GM12891 (cell line): ENCODE results near the gene PLCXD3.

ENCODE experiments used
- POLR2A ChIP-seq: IDR thresholded peaks from 2 replicates; pipeline ENCODE4 v1.6.1; 2011; ENCODE audit warnings: low read depth, low read length, control low read depth
- POLR2AphosphoS5 ChIP-seq: IDR thresholded peaks from 2 replicates; pipeline ENCODE4 v1.6.1; 2011; ENCODE audit warnings: low read depth, low read length, control low read depth
- POU2F2 ChIP-seq: IDR thresholded peaks from 2 replicates; pipeline ENCODE4 v1.6.1; 2011; ENCODE audit warnings: low read depth, mild to moderate bottlenecking, control low read depth, low read length, moderate library complexity
- SPI1 ChIP-seq: IDR thresholded peaks from 2 replicates; pipeline ENCODE4 v1.6.1; 2011; ENCODE audit warnings: low read depth, low read length, control low read depth
- TAF1 ChIP-seq: IDR thresholded peaks from 2 replicates; pipeline ENCODE4 v1.6.1; 2011; ENCODE audit warnings: low read depth, low read length, control low read depth

DNA sequence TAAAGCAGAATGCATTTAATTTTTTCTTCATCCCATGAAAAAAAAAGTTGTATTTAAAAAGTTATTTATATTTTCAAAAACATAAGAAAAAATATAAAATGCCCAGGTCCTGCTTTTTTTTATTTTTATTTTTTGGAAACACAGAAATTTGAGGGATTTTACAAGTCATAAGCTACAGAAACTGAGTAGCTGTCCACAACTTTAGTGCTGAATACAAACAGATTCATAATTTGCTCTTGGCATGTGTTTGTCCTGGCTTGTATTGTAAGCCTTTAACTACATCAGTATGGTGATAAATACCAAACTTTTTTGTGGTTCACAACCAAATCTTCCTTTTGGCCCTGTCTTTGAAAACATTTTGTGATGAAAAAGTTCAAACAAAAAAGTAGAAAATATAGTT lies 7.5 kb upstream of the PLCXD3 start:
- TF ChIP-seq POLR2A: no peak
- TF ChIP-seq TAF1: no peak
- no peak for TF ChIP-seq POLR2AphosphoS5
- TF ChIP-seq SPI1: no peak
- TF ChIP-seq POU2F2: no peak
